8988T (cell line): ENCODE data around the gene BICDL2.

Source experiments
- DNase-seq: peaks from one replicate; pipeline ENCODE4 v3.0.0; 2011

Gene BICDL2

GRCh38 chr16:3045758-3046640 lies 9.3 kb upstream of the BICDL2 start, which contains the start of gene MMP25:
Gene MMP25, plus strand, starts transcription at chr16:3046561. Its CDS starts 357 bp downstream, at chr16:3046918.
- peak; percentile 73 for DNase-seq

- DNase-seq: no peak
These were observed 8.0 kb upstream of the BICDL2 start for GRCh38 chr16:3044708-3045107.

- DNase-seq: no peak
These were observed 5.6 kb upstream of the BICDL2 start for GRCh38 chr16:3042376-3042775.

- no peak for DNase-seq
These were observed 2.2 kb upstream of the BICDL2 start for GRCh38 chr16:3038896-3039295.

- no peak for DNase-seq
These were observed 1.5 kb upstream of the BICDL2 start for GRCh38 chr16:3038256-3038655.

- DNase-seq: no peak
These were observed 595 bp downstream of the BICDL2 start for GRCh38 chr16:3035972-3036725.

GRCh38 chr16:3035289-3035971 lies 1.3 kb downstream of the BICDL2 start:
- no peak for DNase-seq

- DNase-seq: no peak
These were observed 4.1 kb downstream of the BICDL2 start for GRCh38 chr16:3032624-3033023.

- DNase-seq: no peak
These were observed 6.2 kb downstream of the BICDL2 start for GRCh38 chr16:3030222-3031212.

GRCh38 chr16:3029491-3030221 lies 7.1 kb downstream of the BICDL2 start:
- DNase-seq: no peak

- DNase-seq: no peak
These were observed 7.9 kb downstream of the BICDL2 start for GRCh38 chr16:3028716-3029319.

GRCh38 chr16:3027983-3028715 lies 8.6 kb downstream of the BICDL2 start:
- DNase-seq: peak; percentile 95

GRCh38 chr16:3027489-3027795 lies 9.3 kb downstream of the BICDL2 start:
- DNase-seq: no peak

- no peak for DNase-seq
These were observed 9.9 kb downstream of the BICDL2 start for GRCh38 chr16:3026609-3027488.

- DNase-seq: no peak
These were observed 10.8 kb downstream of the BICDL2 start for GRCh38 chr16:3026003-3026378.

- no peak for DNase-seq
These were observed 11.4 kb downstream of the BICDL2 start for GRCh38 chr16:3025032-3026002.

- DNase-seq: peak; percentile 83
These were observed 12.9 kb downstream of the BICDL2 start, which contains the start of the genes HCFC1R1 and THOC6 for GRCh38 chr16:3023669-3024478. Gene HCFC1R1, minus strand, starts transcription at chr16:3023942. Its CDS starts 1 bp downstream, at chr16:3023941. Gene THOC6, plus strand, starts transcription at chr16:3024035. Its CDS starts 292 bp downstream, at chr16:3024327.
